Endometrial microvascular endothelial cells (primary cell): ENCODE results near the gene IL17RA. TPM values are rescaled to one million over a fixed set of nuclear protein-coding genes. Genes with fewer than 3 reads are reported as not detected.
"Not testable (repeated sequence)": the region's sequence is repeated elsewhere in the genome, so short reads cannot be mapped to it uniquely, and the experiment has no call there.

Experiments used
- in situ Hi-C: cut with HindIII; loops from 2 replicates; pipeline ENCODE4 v1.10.0; 2017; ENCODE audit warnings: low sequenced_read_pairs, low pct_unique_long_range_greater_than_20kb; ENCODE audit errors: inconsistent ontology term
- total RNA-seq: library from RNA; depleted of rRNA; stranded (reverse); fragments of >200 nt; gene quantifications from one replicate; pipeline ENCODE4 v1.2.3, GENCODE V29; 2015; ENCODE audit errors: inconsistent ontology term

IL17RA gene, protein sequence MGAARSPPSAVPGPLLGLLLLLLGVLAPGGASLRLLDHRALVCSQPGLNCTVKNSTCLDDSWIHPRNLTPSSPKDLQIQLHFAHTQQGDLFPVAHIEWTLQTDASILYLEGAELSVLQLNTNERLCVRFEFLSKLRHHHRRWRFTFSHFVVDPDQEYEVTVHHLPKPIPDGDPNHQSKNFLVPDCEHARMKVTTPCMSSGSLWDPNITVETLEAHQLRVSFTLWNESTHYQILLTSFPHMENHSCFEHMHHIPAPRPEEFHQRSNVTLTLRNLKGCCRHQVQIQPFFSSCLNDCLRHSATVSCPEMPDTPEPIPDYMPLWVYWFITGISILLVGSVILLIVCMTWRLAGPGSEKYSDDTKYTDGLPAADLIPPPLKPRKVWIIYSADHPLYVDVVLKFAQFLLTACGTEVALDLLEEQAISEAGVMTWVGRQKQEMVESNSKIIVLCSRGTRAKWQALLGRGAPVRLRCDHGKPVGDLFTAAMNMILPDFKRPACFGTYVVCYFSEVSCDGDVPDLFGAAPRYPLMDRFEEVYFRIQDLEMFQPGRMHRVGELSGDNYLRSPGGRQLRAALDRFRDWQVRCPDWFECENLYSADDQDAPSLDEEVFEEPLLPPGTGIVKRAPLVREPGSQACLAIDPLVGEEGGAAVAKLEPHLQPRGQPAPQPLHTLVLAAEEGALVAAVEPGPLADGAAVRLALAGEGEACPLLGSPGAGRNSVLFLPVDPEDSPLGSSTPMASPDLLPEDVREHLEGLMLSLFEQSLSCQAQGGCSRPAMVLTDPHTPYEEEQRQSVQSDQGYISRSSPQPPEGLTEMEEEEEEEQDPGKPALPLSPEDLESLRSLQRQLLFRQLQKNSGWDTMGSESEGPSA
- total RNA-seq: 10.0 TPM

DNA sequence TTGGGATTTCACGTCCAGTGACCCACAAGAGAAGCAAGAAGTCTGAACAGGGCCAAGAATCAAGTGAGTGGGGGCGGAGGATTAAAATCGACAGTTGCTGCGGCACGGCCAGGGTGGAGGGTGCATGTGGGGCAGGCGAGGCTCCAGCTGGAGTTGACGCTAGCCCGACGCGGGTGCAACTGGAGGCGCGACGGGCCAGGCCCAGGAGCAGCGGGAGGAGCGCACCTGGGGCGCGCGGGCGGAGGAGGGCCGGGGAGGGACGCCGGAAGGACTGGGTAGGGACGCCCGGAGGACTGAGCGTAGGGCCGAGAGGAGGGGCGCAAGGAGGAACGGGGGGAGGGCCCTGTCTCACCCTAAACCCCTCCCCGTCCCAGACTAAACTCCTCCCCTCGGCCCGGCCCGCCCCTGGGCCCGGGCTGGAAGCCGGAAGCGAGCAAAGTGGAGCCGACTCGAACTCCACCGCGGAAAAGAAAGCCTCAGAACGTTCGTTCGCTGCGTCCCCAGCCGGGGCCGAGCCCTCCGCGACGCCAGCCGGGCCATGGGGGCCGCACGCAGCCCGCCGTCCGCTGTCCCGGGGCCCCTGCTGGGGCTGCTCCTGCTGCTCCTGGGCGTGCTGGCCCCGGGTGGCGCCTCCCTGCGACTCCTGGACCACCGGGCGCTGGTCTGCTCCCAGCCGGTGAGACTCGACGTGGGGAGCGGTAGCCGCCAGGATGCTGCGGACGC is at the start of gene IL17RA:
Gene IL17RA (plus strand): TSS at position 447 of the 723 bp plus-strand sequence. CDS start 92 bp downstream, at position 539.
- in situ Hi-C loops: no loop called here

GRCh38 chr22:17035246-17035645 is 49.6 kb upstream of the IL17RA start:
- in situ Hi-C loops: no loop called here

DNA sequence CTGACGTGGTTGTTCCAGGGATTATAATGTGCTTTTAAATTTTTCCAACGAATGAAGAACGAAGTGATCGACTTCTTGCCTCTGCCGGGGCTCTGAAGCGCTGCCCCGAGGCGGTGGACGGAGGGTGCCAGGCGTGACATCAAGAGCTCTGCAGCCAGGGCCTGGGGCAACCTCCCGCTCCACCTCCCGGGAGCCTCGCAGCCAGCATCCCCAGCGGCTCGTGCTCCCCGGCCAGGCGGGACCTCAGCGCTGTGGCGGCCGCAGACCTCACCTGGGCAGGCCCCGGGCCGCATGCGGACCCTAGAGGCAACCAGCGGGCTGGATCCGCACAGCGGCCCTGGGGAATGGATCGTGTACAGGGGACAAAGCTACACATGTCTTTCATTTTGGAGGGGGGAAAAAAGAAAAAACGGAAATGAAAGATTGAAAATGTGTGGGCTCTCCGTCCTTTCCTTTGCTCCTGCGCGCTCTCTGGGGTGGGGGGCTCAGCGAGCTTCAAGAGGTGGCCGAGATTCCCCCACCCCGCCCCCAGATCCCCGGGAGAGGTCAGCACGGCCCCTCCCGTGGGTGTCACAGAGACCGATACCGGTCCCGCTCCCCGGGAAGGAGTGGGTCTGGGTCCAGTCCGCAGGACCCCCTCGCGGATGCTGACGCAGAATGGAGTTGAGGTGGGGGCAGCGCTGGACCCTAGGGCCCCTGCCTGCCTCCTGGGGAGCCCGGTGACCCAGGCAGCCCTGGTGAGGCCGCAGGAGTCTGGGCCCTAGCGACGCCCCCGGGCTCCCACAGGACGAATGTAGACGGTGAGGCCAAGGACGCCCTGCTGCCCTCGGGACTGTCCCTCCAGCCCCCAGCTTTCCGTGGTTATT is 48.6 kb upstream of the IL17RA start:
- in situ Hi-C loops: not testable (repeated sequence)

DNA sequence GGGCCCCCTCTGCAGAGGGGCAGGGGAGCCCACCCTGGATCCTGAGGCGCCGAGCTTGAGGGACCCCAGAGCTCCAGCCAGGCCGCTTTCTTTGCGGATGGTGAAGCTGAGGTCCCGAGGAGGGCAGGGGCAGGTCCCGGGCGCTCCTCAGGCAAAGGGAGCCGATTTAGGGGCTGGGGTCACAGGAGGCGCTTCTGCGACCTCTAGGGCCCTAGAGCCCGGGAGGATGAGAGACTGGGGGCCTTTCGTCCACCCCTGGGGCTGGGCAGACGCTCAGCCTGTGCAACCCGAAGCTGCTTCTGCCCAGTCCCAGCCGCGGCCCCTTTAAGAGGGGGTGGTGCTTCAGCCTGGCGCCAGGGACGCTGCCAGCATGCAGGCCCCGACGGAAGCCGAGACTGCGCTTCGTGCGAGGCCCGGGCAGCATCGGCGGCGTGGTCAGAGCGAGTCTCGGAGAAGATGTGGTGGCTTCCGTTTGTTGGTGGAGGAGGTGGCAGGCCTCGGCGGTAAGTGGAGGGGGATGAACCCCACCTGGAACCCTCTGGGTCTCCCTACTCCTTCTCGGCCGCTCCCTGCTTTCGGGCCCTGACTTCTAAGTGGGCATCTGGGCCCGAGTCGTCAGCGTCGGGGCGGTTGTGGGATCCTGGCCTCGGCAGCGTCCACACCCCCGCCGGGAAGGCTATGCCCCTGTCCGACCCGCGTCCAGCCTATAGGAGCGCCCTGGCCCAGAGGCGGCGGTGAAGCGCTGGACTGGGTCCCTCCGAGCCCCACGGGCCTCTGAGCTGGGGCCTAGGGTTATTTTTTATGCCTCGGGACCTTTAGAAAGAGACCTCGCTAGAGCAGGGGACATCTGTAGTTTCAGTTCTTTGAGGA is 47.7 kb upstream of the IL17RA start:
- in situ Hi-C loops: not testable (repeated sequence)

GRCh38 chr22:17043521-17043920 is 41.3 kb upstream of the IL17RA start:
- in situ Hi-C loops: no loop called here

- in situ Hi-C loops: no loop called here
Observed at GRCh38 chr22:17046566-17047348, 38.0 kb upstream of the IL17RA start.

DNA sequence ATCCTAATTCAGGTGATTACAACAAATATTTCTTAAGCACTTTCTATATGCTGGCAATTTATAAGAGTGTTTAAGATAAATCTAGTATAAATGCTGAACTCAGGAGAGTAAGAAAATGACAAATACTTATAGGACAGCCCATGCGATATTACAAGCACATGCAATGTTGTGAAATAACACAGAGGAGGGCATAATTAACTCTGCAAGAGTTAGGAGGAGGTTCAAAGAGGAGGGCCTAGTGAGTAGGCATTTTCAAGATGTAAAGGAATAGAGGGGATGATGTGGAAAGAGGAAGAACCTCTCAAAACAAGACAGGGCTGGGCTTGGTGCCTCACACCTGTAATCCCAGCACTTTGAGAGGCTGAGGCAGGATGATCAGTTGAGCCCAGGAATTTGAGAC is 37.1 kb upstream of the IL17RA start:
- in situ Hi-C loops: no loop called here

DNA sequence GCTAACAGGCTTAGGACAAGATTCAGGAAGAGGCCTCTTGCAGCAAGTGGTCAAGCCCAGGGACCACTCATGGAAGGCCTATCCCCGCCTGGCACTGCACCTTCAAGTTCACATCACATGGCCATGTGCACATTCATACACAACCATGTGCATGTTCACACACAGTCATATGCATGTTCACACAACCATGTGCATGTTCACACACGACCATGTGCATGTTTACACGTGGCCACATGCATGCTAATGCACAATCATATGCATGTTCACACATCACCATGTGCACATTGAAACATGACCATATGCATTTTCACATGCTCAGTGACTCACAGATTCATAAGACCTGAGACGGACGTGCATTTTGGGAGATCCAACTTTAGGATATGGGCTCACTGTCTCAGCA is 28.7 kb upstream of the IL17RA start:
- in situ Hi-C loops: no loop called here

- in situ Hi-C loops: no loop called here
Observed at GRCh38 chr22:17056807-17057206, 28.0 kb upstream of the IL17RA start.

GRCh38 chr22:17057959-17058814 is 26.6 kb upstream of the IL17RA start:
- in situ Hi-C loops: no loop called here

- in situ Hi-C loops: no loop called here
Observed at GRCh38 chr22:17060126-17060525, 24.7 kb upstream of the IL17RA start.

GRCh38 chr22:17063411-17064106 is 21.2 kb upstream of the IL17RA start:
- in situ Hi-C loops: no loop called here

DNA sequence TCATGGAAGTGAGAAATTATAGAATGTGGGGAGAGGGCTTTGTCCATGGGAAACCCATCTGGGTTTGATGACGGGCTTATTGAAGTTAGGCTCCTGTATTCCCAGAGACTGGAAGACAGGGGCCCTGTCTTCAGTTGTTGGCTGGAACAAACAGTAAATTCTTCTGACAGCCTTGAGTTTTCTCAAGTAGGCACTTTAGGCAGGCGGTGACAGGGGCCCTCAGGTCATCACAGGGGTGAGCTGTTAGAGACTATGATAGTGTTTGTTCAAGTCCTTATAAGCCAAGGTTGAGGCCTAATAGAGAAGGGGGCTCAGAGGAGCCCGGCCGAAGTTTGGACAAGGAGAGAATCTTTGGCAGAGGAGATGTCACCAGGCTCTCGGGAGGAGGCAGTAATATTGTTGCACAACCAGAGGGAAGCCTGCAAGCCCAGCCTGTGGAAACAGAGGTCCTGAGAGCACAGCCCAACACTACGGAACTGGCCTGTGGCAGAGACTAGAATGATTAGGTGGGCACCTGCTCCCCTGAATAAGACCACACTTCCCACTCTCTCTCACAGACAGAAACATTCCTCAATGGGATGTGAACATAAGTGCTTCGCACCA is 20.2 kb upstream of the IL17RA start:
- in situ Hi-C loops: no loop called here

DNA sequence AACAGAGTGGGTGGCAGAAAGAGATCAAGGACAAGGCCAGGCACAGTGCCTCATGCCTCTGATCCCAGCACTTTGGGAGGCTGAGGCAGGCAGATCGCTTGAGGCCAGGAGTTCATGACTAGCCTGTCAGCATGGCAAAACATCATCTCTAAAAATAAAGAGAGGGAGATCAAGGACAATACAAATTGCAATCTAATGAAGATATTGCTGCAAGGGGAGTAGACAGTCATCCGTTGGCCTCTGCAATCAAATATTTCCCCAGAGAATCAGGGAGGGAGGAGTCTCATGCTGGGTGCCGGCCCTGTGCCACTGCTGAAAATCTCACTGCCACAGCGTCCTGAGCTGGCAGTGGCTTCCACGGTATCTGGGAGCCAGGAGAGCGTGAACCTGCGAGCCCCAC is 19.4 kb upstream of the IL17RA start:
- in situ Hi-C loops: no loop called here

DNA sequence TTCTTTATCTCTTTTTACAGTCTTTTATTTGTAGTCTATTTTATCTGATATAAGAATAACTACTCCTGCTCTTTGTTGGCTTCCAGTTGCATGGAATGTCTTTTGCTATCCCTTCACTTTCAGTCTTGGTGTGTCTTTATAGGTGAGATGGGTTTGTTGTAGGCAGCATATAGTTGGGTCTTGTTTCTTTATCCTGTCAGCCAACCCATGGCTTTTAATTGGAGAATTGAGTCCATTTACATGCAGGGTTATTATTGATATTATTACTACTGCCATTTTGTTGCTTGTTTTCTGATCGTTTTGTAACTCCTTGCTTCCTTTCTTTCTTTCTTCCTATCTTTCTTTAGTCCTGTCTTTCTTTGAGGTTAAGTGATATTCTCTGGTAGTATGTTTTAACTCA is 11.9 kb upstream of the IL17RA start:
- in situ Hi-C loops: no loop called here
